Astrocyte of the spinal cord (primary cell): ENCODE results near the gene BRAT1.
"Not testable (repeated sequence)": the region's sequence is repeated elsewhere in the genome, so short reads cannot be mapped to it uniquely, and the experiment has no call there.

Source experiments
- DNase-seq: peaks from one replicate; pipeline ENCODE4 v3.0.0; 2011; ENCODE audit warnings: low read depth, low spot score
- H3K4me3 ChIP-seq: 2 replicates; pipeline ENCODE4 v1.5.1; 2011; ENCODE audit warnings: low read depth, mild to moderate bottlenecking, low read length, moderate library complexity
- CTCF ChIP-seq: IDR thresholded peaks from 2 replicates; pipeline ENCODE4 v1.5.1; 2012; ENCODE audit warnings: low read depth, mild to moderate bottlenecking, low read length, inconsistent platforms
- in situ Hi-C: cut with HindIII; loops from 2 replicates; pipeline ENCODE4 v1.10.0; 2017; ENCODE audit warnings: low sequenced_read_pairs

BRAT1 gene

DNA sequence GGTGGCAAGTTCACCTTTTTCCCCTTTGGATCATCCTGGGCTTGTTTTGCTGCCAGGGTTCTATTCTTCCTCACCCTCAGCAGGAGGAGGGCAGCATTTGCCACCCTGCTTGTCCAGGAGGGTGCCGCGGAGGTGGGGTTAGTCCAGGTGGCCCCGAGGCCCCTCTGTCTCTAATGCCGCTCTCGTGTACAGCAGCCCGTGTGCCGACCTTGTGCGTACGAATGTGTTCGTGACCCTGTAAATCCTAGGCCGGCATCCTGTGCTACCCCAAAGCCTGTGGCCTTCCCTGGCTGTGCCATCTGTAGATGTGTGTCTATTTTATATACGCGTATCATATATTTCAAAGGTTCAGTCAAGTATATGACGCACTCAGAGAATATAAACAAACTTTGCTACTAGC is 14.1 kb upstream of the BRAT1 start:
- H3K4me3 ChIP-seq = no peak overlapping the region
- in situ Hi-C loops = no loop called here
- TF ChIP-seq CTCF = no peak
- DNase-seq = no peak

DNA sequence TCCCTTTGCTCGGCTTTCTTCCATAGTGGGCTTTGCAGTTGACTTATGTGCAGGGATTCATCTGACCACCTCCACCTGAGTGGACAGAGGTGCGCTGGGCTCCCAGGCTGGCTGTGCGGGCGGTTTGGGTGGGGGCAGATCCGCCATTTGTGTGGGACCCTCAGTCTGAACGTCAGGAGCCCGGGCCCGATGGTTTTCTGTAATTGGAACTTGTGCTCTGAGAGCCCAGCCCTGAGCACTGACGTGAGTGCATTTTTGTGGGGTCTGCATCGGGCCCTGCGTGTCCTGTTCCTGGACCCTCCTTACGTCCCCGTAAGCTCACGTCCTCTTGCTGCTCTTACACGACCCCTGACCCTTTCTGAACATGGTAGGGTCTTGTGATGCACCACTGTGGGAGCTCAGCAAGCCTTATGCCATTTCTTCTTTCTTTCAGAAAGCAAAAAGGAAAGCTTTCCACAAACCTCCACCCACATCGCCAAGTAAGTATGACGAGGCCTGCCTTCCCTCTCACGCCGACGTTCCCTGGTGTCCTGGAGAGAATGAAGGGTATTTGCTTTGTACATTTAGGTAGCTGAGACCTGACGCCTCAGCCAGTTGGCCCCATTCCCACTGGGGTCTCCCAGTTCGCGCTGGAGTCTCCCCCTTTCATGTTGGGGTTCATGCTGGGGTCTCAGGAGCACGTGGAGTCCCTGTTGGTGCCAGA is 13.3 kb upstream of the BRAT1 start:
- no peak for DNase-seq
- TF ChIP-seq CTCF = no peak
- in situ Hi-C loops = no loop called here
- no peak overlapping the region for H3K4me3 ChIP-seq

GRCh38 chr7:2567679-2568278 is 12.5 kb upstream of the BRAT1 start:
- DNase-seq = peak; percentile 45
- in situ Hi-C loops = no loop called here
- TF ChIP-seq CTCF = peak; percentile 73
- H3K4me3 ChIP-seq = no peak overlapping the region

DNA sequence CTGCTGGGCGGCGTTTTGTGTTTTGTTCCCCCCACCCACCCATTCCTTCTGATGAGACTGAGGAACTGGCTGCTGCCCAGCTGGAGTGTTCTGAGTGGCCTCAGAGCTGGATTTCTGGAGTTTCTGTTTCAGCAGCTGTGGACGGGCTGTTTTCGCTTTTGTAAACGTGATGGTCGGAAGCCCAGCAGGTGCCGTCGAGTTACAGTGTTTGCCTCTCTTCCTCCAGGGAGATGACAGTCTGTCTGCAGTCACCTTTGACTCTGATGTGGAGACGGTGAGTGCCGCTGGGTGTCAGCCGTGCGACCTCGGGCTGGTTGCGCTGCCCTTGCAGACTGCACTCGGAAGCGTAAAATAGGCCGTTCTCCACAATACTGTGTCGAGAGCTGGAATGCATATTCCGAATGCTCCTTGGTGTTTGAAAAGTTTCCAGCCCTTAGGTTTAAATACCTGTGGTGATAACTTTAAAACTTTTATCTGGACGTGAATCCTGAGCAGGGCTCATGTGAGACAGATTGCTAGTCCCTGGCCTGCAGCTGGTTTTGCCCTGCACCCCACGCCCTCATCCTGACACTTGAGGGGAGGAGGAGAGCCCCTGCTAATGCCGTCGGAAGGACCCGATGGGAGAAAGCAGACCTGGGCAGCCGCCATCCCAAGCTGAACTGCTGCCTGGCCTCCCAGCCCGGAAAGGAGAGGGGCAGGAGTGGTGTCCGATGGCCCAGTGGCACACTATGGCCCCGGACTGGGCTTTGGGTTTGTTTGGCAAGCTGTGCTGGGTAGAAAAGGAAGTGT is 11.8 kb upstream of the BRAT1 start:
- in situ Hi-C loops = no loop called here
- TF ChIP-seq CTCF = no peak
- H3K4me3 ChIP-seq = peak overlapping the region; percentile 10
- peak; percentile 72 for DNase-seq

- TF ChIP-seq CTCF = no peak
- in situ Hi-C loops = no loop called here
- DNase-seq = no peak
- H3K4me3 ChIP-seq = no peak overlapping the region
Measured at GRCh38 chr7:2566348-2566889, 11.1 kb upstream of the BRAT1 start.

DNA sequence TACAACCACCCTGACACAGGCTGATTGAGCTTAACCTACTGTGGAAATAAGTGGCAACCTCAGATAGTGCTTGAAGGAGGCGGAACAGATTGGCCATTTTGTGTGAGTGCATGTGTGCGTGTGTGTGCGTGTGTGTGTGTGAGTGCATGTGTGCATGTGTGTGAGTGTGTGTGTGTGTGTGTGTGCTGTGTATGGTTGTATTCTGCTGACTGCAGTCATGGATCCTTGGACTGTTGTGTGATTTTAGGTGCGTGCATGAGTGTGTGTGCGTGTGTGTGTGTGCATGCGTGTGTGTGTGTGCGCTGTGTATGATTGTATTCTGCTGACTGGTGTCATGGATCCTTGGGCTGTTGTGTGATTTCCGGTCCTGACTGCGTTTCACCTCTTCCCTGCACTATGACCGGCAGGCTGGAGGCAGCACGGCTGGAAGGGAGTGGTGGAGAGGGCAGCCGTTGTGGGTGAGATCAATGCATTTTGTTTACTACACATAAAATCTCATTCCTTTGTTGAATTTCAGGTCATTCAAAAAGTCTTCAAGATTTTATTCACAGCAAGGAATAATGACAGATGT is 9.7 kb upstream of the BRAT1 start:
- no peak for TF ChIP-seq CTCF
- no peak overlapping the region for H3K4me3 ChIP-seq
- in situ Hi-C loops = no loop called here
- no peak for DNase-seq

DNA sequence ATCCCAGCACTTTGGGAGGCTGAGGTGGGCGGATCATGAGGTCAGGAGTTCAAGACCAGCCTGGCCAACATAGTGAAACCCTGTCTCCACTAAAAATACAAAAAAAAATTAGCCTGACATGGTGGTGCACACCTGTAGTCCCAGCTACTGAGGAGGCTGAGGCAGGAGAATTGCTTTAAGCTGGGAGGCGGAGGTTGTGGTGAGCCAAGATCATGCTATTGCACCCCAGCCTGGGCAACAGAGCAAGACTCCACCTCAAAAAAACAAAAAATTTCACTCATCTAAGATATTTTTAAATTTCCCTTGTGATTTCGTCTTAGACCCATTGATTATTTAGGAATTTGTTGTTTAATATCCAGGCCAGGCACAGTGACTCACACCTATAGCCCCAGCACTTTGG is 8.6 kb upstream of the BRAT1 start:
- H3K4me3 ChIP-seq, in situ Hi-C loops, DNase-seq: not testable (repeated sequence)
